Measurements from ENCODE around the gene NEK4.

Gene NEK4

DNA sequence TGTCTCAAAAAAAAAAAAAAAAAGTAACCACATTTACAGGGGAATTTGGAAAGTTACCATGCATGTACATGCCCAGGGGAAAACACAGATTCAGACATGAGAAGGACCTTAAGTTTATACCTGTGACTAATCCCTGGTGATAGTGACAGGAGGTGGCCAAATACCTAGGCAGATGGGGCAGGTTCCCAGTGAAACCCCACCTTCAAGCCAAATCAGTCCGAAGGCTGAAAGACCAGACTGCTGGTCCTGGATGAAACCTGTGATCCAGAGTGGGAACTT, 49.1 kb downstream of the NEK4 start:
- TF ChIP-seq, protein P1, sequence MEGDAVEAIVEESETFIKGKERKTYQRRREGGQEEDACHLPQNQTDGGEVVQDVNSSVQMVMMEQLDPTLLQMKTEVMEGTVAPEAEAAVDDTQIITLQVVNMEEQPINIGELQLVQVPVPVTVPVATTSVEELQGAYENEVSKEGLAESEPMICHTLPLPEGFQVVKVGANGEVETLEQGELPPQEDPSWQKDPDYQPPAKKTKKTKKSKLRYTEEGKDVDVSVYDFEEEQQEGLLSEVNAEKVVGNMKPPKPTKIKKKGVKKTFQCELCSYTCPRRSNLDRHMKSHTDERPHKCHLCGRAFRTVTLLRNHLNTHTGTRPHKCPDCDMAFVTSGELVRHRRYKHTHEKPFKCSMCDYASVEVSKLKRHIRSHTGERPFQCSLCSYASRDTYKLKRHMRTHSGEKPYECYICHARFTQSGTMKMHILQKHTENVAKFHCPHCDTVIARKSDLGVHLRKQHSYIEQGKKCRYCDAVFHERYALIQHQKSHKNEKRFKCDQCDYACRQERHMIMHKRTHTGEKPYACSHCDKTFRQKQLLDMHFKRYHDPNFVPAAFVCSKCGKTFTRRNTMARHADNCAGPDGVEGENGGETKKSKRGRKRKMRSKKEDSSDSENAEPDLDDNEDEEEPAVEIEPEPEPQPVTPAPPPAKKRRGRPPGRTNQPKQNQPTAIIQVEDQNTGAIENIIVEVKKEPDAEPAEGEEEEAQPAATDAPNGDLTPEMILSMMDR (IDR thresholded peaks at IDR 0.05; ENCODE audit: insufficient read depth, low read depth, low read length, missing control alignments): no peak
- no peak overlapping the region for H3K4me3 ChIP-seq (ENCODE audit: low read depth, low read length)
- DNase-seq (ENCODE audit: low read depth): peak; percentile 35

DNA sequence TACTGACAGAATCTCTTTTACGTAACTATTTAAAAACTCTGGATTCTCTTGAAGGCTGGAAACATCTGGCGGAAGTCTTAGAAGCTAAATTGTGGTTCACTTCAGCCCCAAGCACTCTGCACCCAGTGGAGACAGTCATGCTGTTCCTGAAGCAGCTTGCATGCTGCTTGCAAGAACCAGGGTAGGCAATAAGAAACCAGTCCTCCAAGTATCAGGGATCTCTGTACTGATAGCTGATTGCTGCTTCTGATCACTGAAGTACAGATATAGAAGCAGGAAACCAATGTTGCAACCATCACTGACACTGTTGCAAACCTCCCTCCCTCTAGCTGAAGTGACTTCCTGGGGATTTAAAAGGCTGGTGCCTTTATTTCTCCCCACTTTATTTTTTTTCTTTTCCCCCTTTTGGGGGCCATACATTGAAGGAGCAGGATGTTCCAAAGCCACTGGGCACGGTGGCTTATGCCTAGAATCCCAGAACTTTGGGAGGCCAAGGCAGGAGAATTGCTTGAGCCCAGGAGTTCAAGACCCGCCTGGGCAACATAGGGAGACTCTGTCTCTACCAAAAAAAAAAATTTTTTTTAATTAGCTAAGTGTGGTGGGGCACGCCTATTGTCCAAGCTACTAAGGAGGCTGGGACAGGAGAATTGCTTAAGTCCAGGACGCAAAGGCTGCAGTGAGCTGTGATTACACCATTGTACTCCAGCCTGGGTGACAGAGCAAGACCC, 49.6 kb downstream of the NEK4 start:
- DNase-seq (ENCODE audit: low read depth): peak; percentile 84

DNA sequence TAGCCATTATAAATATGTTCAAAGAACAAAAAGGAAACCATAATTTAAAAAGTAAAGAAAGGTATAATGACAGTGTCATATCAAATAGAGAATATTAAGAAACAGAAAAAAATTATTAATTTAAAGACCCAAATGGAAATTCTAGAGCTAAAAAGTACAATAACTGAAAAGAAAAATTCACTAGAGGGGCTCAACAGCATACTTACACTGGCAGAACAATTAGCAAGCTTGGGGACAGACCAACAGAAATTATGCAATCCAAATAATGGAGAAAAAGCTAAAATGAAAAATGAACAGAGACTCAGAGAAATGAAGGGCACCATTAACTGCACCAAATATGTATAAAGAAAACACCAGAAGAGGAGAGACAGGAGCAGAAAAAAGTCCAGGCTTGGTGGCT, 51.1 kb downstream of the NEK4 start:
- TF ChIP-seq, protein P1 (IDR thresholded peaks at IDR 0.05; ENCODE audit: insufficient read depth, low read depth, low read length, missing control alignments): no peak
- DNase-seq (ENCODE audit: low read depth): no peak
- no peak overlapping the region for H3K4me3 ChIP-seq (ENCODE audit: low read depth, low read length)

More for the DNA sequence above, 49.6 kb downstream of the NEK4 start:
- TF ChIP-seq, protein P1 (IDR thresholded peaks at IDR 0.05; ENCODE audit: insufficient read depth, low read depth, low read length, missing control alignments): no peak
- no peak overlapping the region for H3K4me3 ChIP-seq (ENCODE audit: low read depth, low read length)

DNA sequence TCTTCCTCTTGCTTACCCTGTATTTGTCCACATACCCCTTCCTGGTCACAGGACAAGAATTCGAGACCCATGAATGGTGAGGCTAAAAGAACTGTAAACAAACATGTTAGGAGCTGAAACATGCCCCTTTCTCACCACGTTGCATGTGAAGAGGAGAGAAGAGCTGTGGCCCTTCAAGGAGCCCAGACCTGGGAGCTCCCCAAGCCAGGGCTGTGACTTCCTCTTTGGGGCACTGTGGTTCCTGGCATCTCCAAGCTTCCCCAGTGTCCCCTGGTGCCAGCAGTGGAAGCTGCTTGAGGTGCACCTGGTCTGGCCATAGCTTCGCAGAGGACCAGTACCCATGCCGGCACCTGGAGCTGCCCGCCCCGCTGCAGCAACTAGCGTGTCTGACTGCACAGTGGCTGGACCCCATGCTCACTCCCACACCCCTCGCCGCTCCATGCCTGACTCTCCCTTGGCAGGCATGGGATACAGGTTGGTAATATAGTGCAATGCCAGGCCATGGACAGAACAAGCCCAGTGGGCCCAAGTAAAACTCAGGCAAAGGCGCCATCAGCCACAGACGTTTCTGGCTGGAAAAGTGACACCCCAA, 54.9 kb downstream of the NEK4 start:
- no peak overlapping the region for H3K4me3 ChIP-seq (ENCODE audit: low read depth, low read length)
- no peak for DNase-seq (ENCODE audit: low read depth)
- TF ChIP-seq, protein P1 (IDR thresholded peaks at IDR 0.05; ENCODE audit: insufficient read depth, low read depth, low read length, missing control alignments): no peak

DNA sequence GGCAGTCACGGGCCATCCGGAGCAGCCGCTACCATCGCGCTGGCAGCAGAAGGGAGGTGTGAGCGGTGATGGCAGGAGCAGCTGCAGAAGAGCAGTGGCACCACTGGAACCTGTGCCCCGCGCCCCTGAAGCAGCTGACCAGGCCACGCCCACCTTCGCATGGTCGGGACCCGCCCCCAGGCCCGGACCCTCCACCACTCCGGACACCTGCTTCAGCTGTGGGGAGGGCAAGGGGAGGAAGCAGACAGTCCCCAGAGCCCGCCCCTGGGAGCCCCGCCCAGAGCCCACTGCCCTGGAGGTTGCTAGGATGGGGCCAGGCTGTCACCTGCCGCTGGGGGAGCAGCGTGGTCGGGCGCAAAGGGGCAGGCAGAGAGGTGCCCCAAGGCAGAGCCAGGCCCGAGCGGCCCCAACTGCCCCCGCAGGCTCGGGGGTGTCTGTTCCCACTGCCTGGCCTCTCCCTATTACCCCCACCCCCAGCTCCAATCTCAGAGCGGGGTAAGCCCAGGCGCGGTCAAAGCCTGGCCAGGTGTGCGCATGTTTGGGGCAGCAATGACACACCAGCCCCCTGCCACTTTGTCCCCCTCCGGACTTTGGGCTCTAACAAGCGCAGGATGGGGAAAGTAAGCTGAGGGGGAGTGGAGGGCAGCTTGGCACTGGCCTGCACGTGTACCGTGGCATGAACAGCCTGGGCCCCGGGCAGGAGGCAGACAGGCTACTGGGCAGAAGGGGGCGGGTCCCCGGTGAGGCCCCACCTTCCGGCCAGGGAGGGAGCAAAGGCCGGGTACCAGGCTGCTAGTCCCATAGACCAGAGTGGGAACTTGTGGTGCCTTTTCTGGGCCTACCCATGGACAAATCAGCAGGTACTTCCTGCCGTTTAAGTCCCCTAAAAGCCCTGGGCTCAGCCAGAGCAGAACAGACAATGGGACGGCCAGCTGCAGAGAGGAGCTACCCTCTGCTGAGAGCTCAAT, 56.1 kb downstream of the NEK4 start:
- no peak overlapping the region for H3K4me3 ChIP-seq (ENCODE audit: low read depth, low read length)
- TF ChIP-seq, protein P1 (IDR thresholded peaks at IDR 0.05; ENCODE audit: insufficient read depth, low read depth, low read length, missing control alignments): no peak
- DNase-seq (ENCODE audit: low read depth): no peak

DNA sequence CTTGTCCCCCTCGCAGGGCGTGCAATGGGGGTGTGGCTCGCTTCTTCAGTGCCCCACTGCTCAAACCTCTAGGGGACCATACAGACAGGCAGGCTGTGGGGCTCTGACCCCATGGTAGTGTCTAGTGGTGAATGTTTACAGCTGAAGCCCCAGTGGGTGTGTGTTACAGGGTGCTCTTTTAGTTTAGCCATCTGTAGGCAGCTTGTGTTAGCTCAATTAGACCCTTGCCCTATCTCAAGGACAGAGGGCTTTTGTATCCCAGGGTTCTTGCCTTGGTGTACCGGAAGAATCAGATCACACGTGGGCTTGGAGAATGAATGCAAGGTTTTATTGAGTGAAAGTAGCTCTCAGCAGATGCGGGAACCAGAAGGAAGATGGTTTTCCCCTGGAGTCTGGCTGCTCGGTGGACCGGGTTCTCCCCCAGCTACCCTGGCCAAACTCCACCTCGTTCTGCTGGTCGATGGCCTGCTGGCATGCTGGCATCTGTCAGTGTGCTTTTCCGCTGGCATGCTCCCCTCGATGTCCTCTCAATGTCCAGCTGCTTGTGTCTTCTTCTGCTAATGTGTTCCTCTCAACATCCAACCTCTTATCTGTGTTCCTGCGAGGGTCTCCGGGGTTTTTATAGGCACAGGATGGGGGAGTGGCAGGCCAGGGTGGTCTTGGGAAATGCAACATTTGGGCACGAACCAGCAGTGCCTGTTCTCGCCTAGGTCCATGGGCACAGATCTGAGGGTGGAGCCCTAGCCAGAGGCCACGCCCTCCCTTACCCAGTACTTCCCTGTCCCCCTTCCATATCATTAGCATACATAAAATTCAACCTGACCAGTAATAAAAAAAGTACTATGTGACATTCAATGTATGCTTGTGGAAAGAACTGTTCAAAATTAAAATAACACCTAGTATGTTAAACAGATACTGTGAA, 58.2 kb downstream of the NEK4 start:
- H3K4me3 ChIP-seq (ENCODE audit: low read depth, low read length): no peak overlapping the region
- TF ChIP-seq, protein P1 (IDR thresholded peaks at IDR 0.05; ENCODE audit: insufficient read depth, low read depth, low read length, missing control alignments): no peak
- no peak for DNase-seq (ENCODE audit: low read depth)

Measured in GM12865 (cell line).